ENCODE data around the gene ENO1.

ENO1 gene

GRCh38 chr1:8878698-8879463, 395 bp upstream of the ENO1 start:
- TF ChIP-seq SNAI2 (CRISPR knock-in tag; IDR thresholded peaks at IDR 0.05): 0 out of 2 replicates have a peak, but pooled peaks have one; percentile 63
- TF ChIP-seq ZFP3 (CRISPR knock-in tag; IDR thresholded peaks at IDR 0.05): peak; percentile 75
- TF ChIP-seq CSDC2 (CRISPR knock-in tag; IDR thresholded peaks at IDR 0.05): peak; percentile 96
- peak; percentile 62; the same call in 1 of the 2 replicates for TF ChIP-seq BACH2 (CRISPR knock-in tag; IDR thresholded peaks at IDR 0.05; ENCODE audit: borderline replicate concordance)
- TF ChIP-seq CSRNP3 (CRISPR knock-in tag; IDR thresholded peaks at IDR 0.05): no peak
- TF ChIP-seq PATZ1 (CRISPR knock-in tag; IDR thresholded peaks at IDR 0.05; ENCODE audit: borderline replicate concordance): 0 out of 2 replicates have a peak, but pooled peaks have one; percentile 11
- 0 out of 2 replicates have a peak, but pooled peaks have one; percentile 60 for TF ChIP-seq GLIS3 (CRISPR knock-in tag; IDR thresholded peaks at IDR 0.05)
- 0 out of 2 replicates have a peak, but pooled peaks have one; percentile 28 for TF ChIP-seq ESRRG (CRISPR knock-in tag; IDR thresholded peaks at IDR 0.05)
- TF ChIP-seq RARB (CRISPR knock-in tag; IDR thresholded peaks at IDR 0.05): no peak
- ATAC-seq: peak; percentile 80

- TF ChIP-seq OSR1 (CRISPR knock-in tag; IDR thresholded peaks at IDR 0.05) (no peak), ESRRG (CRISPR knock-in tag; IDR thresholded peaks at IDR 0.05) (no peak), PATZ1 (CRISPR knock-in tag; IDR thresholded peaks at IDR 0.05; ENCODE audit: borderline replicate concordance) (no peak), CREB5 (CRISPR knock-in tag; IDR thresholded peaks at IDR 0.05; ENCODE audit: low read depth) (no peak), TCF4 (CRISPR knock-in tag; IDR thresholded peaks at IDR 0.05; ENCODE audit: borderline replicate concordance) (no peak), ZNF565 (CRISPR knock-in tag; conservative IDR thresholded peaks at IDR 0.05; ENCODE audit: low read depth) (no peak), PPARA (CRISPR knock-in tag; IDR thresholded peaks at IDR 0.05; ENCODE audit: borderline replicate concordance) (no peak), ARNTL (CRISPR knock-in tag; IDR thresholded peaks at IDR 0.05; ENCODE audit: borderline replicate concordance, low read depth) (no peak), GLIS3 (CRISPR knock-in tag; IDR thresholded peaks at IDR 0.05) (no peak), ZFP30 (CRISPR knock-in tag; IDR thresholded peaks at IDR 0.05) (no peak), CSRNP3 (CRISPR knock-in tag; IDR thresholded peaks at IDR 0.05) (no peak)
- ATAC-seq: no peak
Measured at GRCh38 chr1:8876087-8876486, 2.4 kb downstream of the ENO1 start.

- no peak for TF ChIP-seq ZC3H10 (CRISPR knock-in tag; IDR thresholded peaks at IDR 0.05)
- TF ChIP-seq ZFP30 (CRISPR knock-in tag; IDR thresholded peaks at IDR 0.05): no peak
- TF ChIP-seq ZFP3 (CRISPR knock-in tag; IDR thresholded peaks at IDR 0.05): no peak
- no peak for TF ChIP-seq PPARA (CRISPR knock-in tag; IDR thresholded peaks at IDR 0.05; ENCODE audit: borderline replicate concordance)
- no peak for TF ChIP-seq CSDC2 (CRISPR knock-in tag; IDR thresholded peaks at IDR 0.05)
- TF ChIP-seq ESRRG (CRISPR knock-in tag; IDR thresholded peaks at IDR 0.05): no peak
- no peak for TF ChIP-seq TOX (CRISPR knock-in tag; IDR thresholded peaks at IDR 0.05; ENCODE audit: borderline replicate concordance)
- no peak for TF ChIP-seq PATZ1 (CRISPR knock-in tag; IDR thresholded peaks at IDR 0.05; ENCODE audit: borderline replicate concordance)
- TF ChIP-seq BACH2 (CRISPR knock-in tag; IDR thresholded peaks at IDR 0.05; ENCODE audit: borderline replicate concordance): no peak
- ATAC-seq: no peak
Measured at GRCh38 chr1:8875216-8875861, 3.1 kb downstream of the ENO1 start.

All from SK-N-SH treated with all-trans-retinoic acid at 6 μM for 48 hours (cell line).